GM23338 (cell line): ENCODE data around the gene NLGN1. TPM values are rescaled to one million over a fixed set of nuclear protein-coding genes. Genes with fewer than 3 reads are reported as not detected.

Experiments used
- ATAC-seq: fragments of 200-7000 bp; cut with Tn5 transposase; 3 replicates; pipeline ENCODE4 v1.9.1; 2020
- DNase-seq: peaks from one replicate; pipeline ENCODE4 v3.0.0-alpha.2; 2015; ENCODE audit warnings: low spot score
- H2AFZ ChIP-seq: fragments of 200-600 bp; sonication (generic); 2 replicates; pipeline ENCODE4 v1.8.0; 2016; ENCODE audit warnings: antibody characterized with exemption, mild to moderate bottlenecking, moderate library complexity
- H3F3A ChIP-seq: fragments of 200-600 bp; sonication (generic); replicated peaks from 2 replicates; pipeline ENCODE4 v1.8.0; 2017; ENCODE audit warnings: antibody characterized with exemption, mixed run types, low read depth
- H3K27ac ChIP-seq: fragments of 200-600 bp; sonication (generic); 2 replicates; pipeline ENCODE4 v1.6.1; 2016; ENCODE audit warnings: low read depth
- H3K27me3 ChIP-seq: fragments of 200-600 bp; sonication (generic); 2 replicates; pipeline ENCODE4 v1.8.0; 2016; ENCODE audit warnings: mild to moderate bottlenecking, mixed run types, moderate library complexity; ENCODE audit not compliant: insufficient read depth
- H3K36me3 ChIP-seq: fragments of 200-600 bp; sonication (generic); 2 replicates; pipeline ENCODE4 v1.8.0; 2016; ENCODE audit warnings: mild to moderate bottlenecking; ENCODE audit not compliant: insufficient read depth
- H3K4me1 ChIP-seq: fragments of 200-600 bp; sonication (generic); 2 replicates; pipeline ENCODE4 v1.8.0; 2016; ENCODE audit warnings: mild to moderate bottlenecking, moderate library complexity; ENCODE audit not compliant: insufficient read depth
- H3K4me2 ChIP-seq: fragments of 200-600 bp; sonication (generic); 2 replicates; pipeline ENCODE4 v1.7.1; 2017; ENCODE audit warnings: mixed run types
- H3K4me3 ChIP-seq: fragments of 200-600 bp; sonication (generic); 2 replicates; pipeline ENCODE4 v1.6.1; 2016; ENCODE audit warnings: mixed run types
- H3K79me2 ChIP-seq: fragments of 200-600 bp; sonication (generic); replicated peaks from 2 replicates; pipeline ENCODE4 v1.8.0; 2017; ENCODE audit warnings: mild to moderate bottlenecking; ENCODE audit not compliant: insufficient read depth
- H3K9me2 ChIP-seq: fragments of 200-600 bp; sonication (generic); 2 replicates; pipeline ENCODE4 v1.8.0; 2017; ENCODE audit not compliant: insufficient read depth
- H4K20me1 ChIP-seq: fragments of 200-600 bp; sonication (generic); replicated peaks from 2 replicates; pipeline ENCODE4 v1.8.0; 2017; ENCODE audit warnings: mild to moderate bottlenecking; ENCODE audit not compliant: insufficient read depth
- H3K27ac Mint-ChIP-seq: 2 replicates; pipeline ENCODE4 v1.8.0; 2020; ENCODE audit warnings: inconsistent platforms, mild to moderate bottlenecking, moderate library complexity, mixed read lengths
- H3K27me3 Mint-ChIP-seq: 3 replicates; pipeline ENCODE4 v1.8.0; 2022; ENCODE audit warnings: low read depth, mild to moderate bottlenecking, moderate library complexity, mixed read lengths, inconsistent platforms; ENCODE audit not compliant: insufficient read depth, poor library complexity
- H3K36me3 Mint-ChIP-seq: 3 replicates; pipeline ENCODE4 v1.8.0; 2021; ENCODE audit warnings: low read depth, mild to moderate bottlenecking, inconsistent platforms, moderate library complexity, mixed read lengths
- H3K4me1 Mint-ChIP-seq: 3 replicates; pipeline ENCODE4 v1.8.0; 2020; ENCODE audit warnings: mild to moderate bottlenecking, inconsistent platforms, mixed read lengths
- H3K4me3 Mint-ChIP-seq: 3 replicates; pipeline ENCODE4 v1.8.0; 2021; ENCODE audit warnings: moderate library complexity, mild to moderate bottlenecking, inconsistent platforms, mixed read lengths
- H3K9me3 Mint-ChIP-seq: 3 replicates; pipeline ENCODE4 v1.8.0; 2020; ENCODE audit warnings: moderate library complexity, mild to moderate bottlenecking, inconsistent platforms, mixed read lengths
- CREB1 ChIP-seq: fragments of 250-450 bp; sonication (Bioruptor Pico); IDR thresholded peaks from 2 replicates; pipeline ENCODE4 v1.5.0; 2020; ENCODE audit warnings: low read depth, mild to moderate bottlenecking, moderate library complexity
- CTCF ChIP-seq, 2 experiments: fragments of 200-600 bp in 1 of 2; sonication (generic) in 1 of 2; conservative IDR thresholded peaks; 2 replicates each; pipeline versions ENCODE4 v1.5.1 to v1.6.1; 2016 to 2017; ENCODE audit warnings: antibody characterized with exemption in 2 of 2, low read depth in 2 of 2, mild to moderate bottlenecking in 2 of 2, moderate library complexity in 1 of 2
- ETS1 ChIP-seq: IDR thresholded peaks from 2 replicates; pipeline ENCODE4 v1.6.1; 2016; ENCODE audit warnings: antibody characterized with exemption
- EZH2 ChIP-seq: fragments of 200-600 bp; sonication (generic); IDR thresholded peaks from one replicate; pipeline ENCODE4 v1.8.0; 2017; ENCODE audit warnings: antibody characterized with exemption, mild to moderate bottlenecking, low read depth; ENCODE audit not compliant: unreplicated experiment
- EZH2phosphoT487 ChIP-seq: fragments of 200-600 bp; sonication (generic); IDR thresholded peaks from one replicate; pipeline ENCODE4 v1.8.1; 2018; ENCODE audit warnings: antibody characterized with exemption; ENCODE audit not compliant: unreplicated experiment
- JUNB ChIP-seq: IDR thresholded peaks from one replicate; pipeline ENCODE4 v1.6.1; 2016; ENCODE audit warnings: antibody characterized with exemption; ENCODE audit not compliant: unreplicated experiment
- NANOG ChIP-seq: IDR thresholded peaks from 2 replicates; pipeline ENCODE4 v1.6.1; 2016; ENCODE audit warnings: antibody characterized with exemption, borderline replicate concordance
- POLR2AphosphoS5 ChIP-seq: IDR thresholded peaks from 2 replicates; pipeline ENCODE4 v1.6.1; 2016; ENCODE audit warnings: antibody characterized with exemption, low read depth
- REST ChIP-seq: IDR thresholded peaks from one replicate; pipeline ENCODE4 v1.6.1; 2018; ENCODE audit warnings: antibody characterized with exemption; ENCODE audit not compliant: unreplicated experiment
- STAT1 ChIP-seq: IDR thresholded peaks from one replicate; pipeline ENCODE4 v1.6.1; 2016; ENCODE audit warnings: antibody characterized with exemption; ENCODE audit not compliant: unreplicated experiment
- ZNF114 ChIP-seq: fragments of 250-450 bp; sonication (Bioruptor Pico); IDR thresholded peaks from 2 replicates; pipeline ENCODE4 v1.5.0; 2020; ENCODE audit warnings: mild to moderate bottlenecking, moderate library complexity
- ZNF331 ChIP-seq: fragments of 250-450 bp; sonication (Bioruptor Pico); IDR thresholded peaks from 2 replicates; pipeline ENCODE4 v1.5.0; 2020; ENCODE audit warnings: low read depth, mild to moderate bottlenecking, moderate library complexity
- ZNF462 ChIP-seq: fragments of 250-450 bp; sonication (Bioruptor Pico); IDR thresholded peaks from 2 replicates; pipeline ENCODE4 v1.5.0; 2020; ENCODE audit warnings: mild to moderate bottlenecking, moderate library complexity
- polyA plus RNA-seq: library from polyadenylated mRNA; unstranded; fragments of >200 nt; fragmentation: Nextera tagmentation; extraction: Ambion mirVana; gene quantifications from 2 replicates; pipeline ENCODE4 v1.2.1, GENCODE V29; 2016
- total RNA-seq: library from RNA; depleted of rRNA; stranded (reverse); fragments of >200 nt; shearing (Covaris generic); gene quantifications from 2 replicates; pipeline ENCODE4 v1.2.3, GENCODE V29; 2014

Gene NLGN1
- total and polyA plus RNA-seq, 2 experiments from 2014 or later = 6.5 to 18.6 TPM

GRCh38 chr3:174116421-174116820 lies 718.9 kb downstream of the NLGN1 start:
- Histone ChIP-seq H3K9me2 (no peaks in the 10 kb centered on the region), H3K4me1 (peaks cover 11% of the 10 kb centered on the region), H3K27me3 (no peaks in the 10 kb centered on the region), H3K36me3 (no peaks in the 10 kb centered on the region), H2AFZ (no peak overlapping the region), H3K27ac (no peak overlapping the region), H4K20me1 (no peaks in the 10 kb centered on the region), H3K4me3 (no peak overlapping the region), H3K79me2 (no peaks in the 10 kb centered on the region), H3F3A (no peaks in the 10 kb centered on the region), H3K4me2 (no peak overlapping the region)
- no peak for TF ChIP-seq EZH2
- no peak for TF ChIP-seq CREB1 (CRISPR knock-in tag)
- no peak for TF ChIP-seq ETS1
- TF ChIP-seq REST = no peak
- no peak for TF ChIP-seq STAT1
- TF ChIP-seq POLR2AphosphoS5 = no peak
- TF ChIP-seq EZH2phosphoT487 = no peak
- TF ChIP-seq ZNF331 = no peak
- no peak for TF ChIP-seq ZNF462 (CRISPR knock-in tag)
- no peak for TF ChIP-seq ZNF114
- TF ChIP-seq CTCF (conservative IDR thresholded peaks at IDR 0.05; ENCODE audit: low read depth in 2 of 2) = no peak
- no peak for TF ChIP-seq JUNB
- no peak for TF ChIP-seq NANOG
- Mint-ChIP-seq H3K27ac (no peak overlapping the region), H3K36me3 (no peaks in the 10 kb centered on the region), H3K27me3 (no peaks in the 10 kb centered on the region), H3K4me1 (peaks cover 12% of the 10 kb centered on the region; the same call in 2 of the 3 replicates), H3K4me3 (no peak overlapping the region), H3K9me3 (no peaks in the 10 kb centered on the region)
- DNase-seq (no peak), ATAC-seq (no peak)
